Suppressor macrophage (primary cell): ENCODE results near the gene ATP2B2.

Source experiments
- DNase-seq, 4 experiments: peaks; one replicate each; pipeline ENCODE4 v3.0.0-alpha.2; 2020 to 2022

The ATP2B2 gene

DNA sequence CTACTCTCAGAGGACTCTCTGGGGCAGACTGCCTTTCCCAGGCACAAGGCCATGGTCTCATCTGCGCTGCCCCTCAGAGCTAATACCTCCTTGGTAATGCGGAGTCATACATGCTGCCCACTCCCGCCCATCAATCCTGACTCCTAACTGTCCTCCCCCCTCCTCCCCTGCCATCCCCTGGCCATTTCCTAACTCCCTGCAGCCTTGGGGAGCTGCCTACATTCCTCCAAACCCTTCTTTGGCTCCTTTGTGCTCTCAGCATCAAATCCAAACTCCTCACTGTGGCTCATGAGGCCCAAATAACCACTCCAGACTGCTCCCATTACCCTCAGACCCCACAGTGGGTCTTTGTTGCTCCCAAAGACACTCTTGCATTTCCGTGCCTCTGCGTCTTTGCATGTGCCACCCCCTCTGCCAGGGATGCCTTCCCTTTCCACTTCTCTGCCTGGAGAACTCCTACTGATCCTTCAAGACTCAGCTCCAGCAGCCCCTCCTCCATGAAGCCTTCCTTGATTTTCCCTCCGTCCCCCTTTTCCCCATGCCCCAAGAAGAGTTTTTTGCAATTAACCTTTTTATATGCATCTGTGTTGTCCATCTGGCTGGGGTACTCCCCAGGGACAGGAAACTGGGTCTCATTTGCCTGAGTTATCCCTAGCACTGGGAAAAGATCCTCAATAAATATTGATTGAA lies 5.5 kb upstream of the ATP2B2 start:
- no peak for DNase-seq

GRCh38 chr3:10510086-10510742 lies 4.8 kb upstream of the ATP2B2 start:
- DNase-seq: no peak

DNA sequence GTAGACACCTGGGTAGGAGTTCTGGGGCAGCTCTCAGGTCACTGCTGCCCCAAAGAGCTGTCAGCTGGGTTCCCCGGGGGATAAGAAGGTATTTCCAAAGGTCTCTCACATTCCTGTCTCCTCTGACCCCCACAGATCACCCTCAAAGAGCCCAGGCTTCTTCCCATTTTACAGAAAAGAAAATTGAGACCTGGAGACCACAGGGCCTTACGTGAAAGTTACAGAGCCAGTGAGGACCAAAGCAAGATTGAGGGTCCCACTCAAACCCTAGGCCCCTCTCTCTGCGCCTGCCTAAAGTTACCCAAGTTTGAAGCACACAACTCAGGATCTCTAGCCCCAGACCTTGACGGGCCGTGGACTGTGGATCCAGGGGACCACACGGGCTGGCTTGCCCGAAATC lies 3.9 kb upstream of the ATP2B2 start:
- DNase-seq: no peak

DNA sequence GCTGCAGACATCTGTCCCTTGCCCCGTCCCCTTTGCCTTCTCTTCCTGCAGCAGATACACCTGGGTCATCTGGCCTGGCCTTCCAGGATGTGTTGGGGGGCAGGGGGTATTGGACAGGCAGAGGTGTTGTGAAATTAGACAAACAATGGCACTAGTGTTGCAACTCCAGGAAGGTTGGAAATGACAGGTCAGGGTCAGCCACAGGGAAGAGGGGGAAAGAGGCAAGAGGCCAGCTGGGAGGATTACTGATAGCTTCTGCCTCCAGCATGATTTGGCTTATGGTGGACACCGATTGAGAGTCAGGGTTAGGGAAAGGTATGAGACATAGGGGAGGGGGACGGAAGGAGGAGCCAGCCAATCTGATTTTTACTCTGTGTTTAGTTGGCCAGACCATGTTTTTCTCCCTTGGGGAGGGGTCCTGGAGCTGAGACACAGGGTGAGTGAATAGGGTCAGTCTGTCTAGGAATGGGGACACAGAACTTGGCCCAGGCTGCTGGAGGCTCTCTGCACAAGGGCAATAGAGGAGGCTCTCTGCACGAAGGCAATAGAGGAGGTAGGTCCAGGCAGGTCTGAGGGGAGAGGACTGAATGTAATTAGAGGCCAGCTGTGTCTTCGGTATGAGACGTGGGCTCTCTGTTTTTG lies 3.4 kb upstream of the ATP2B2 start:
- no peak for DNase-seq

DNA sequence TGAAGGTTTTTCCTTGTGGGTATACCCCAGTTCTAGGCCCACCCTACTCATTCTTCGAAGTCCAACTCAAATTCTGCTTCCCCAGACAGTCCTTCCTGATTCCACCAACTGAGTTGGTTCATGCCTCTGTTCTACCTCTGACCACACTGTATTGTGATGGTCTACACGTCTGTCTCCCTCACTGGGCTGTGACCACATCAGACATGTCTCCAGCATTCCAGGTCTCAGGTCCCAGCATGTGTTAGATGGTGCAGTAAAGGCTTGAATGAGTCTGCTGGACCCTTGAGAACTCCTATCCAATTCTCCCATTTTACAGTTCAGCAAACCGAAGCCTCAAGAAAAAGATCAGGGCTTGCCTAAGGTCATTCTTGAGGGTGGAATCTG lies 2.8 kb upstream of the ATP2B2 start:
- DNase-seq: no peak

DNA sequence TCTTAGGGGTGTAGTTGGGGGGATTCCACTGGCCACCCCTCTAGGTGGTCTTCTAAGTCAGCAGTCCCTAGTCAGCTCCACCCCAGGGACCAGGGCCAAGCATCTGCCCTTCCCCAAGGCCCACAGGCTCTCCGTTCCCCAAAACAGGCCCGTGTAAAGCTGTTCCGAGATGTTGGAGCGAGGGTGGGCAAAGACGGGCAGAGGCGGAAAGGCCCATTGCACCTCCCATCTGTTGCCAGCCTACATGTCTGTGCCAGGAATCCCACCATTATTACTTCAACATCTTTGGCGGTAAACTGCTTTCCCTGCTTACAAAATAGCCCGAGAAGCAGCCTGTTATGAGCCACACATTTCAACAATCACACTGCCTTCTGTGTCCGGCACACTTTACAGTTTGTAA lies 1.9 kb upstream of the ATP2B2 start:
- DNase-seq: no peak

GRCh38 chr3:10506696-10507095 lies 1.3 kb upstream of the ATP2B2 start:
- DNase-seq: no peak

- no peak for DNase-seq
Observed at GRCh38 chr3:10505791-10506585, 602 bp upstream of the ATP2B2 start.

GRCh38 chr3:10504171-10505049 lies 976 bp downstream of the ATP2B2 start:
- DNase-seq: no peak

DNA sequence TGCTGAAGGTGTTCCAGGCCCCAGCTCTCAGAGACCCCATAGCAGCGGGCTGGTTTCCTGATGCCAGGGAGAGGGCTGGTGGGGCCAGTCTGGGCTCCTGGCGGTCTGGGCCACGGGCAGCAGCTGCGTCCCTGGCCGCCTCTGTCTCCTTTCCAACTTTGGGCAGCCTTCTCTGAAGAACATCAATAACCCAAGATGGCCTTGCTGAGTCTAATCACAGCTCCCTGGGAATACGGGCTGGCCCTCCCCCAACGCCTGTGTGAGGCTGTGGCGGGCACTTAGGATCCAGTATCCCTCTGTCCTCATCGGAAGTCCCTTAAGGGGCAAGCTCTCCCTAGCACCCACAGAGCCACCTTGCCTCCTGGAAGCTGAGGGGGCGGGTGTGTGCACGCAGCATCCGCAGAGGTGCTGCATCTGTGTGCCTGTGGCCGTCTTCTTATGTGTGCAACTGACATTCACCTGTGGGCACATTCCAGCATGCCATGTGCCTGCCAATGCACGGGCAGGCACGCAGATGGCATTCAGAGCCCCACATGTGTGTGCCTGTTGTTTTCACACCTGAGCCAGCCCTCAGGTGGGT lies 2.1 kb downstream of the ATP2B2 start:
- no peak for DNase-seq

- DNase-seq: no peak
Observed at GRCh38 chr3:10502185-10502880, 3.1 kb downstream of the ATP2B2 start.

DNA sequence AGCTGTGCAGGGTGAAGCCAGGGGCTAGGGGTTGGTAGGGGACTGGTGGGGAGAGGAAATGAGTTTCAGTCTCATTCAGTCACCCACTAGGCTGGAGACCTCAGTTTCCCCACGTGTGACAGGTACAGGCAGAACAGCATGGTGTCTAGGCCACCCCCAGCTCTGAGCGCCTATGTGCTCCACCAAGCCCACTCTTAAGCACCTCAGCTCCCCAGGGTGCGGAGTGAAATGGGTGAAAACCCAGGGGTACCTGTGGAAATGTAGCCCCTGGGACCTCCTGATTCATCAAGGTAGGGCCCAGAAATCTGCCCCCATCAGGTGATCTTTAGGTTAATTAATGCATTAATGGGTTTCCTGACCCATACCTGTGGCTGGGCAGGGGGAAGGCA lies 3.7 kb downstream of the ATP2B2 start:
- no peak for DNase-seq

GRCh38 chr3:10500717-10501663 lies 4.4 kb downstream of the ATP2B2 start:
- no peak for DNase-seq

DNA sequence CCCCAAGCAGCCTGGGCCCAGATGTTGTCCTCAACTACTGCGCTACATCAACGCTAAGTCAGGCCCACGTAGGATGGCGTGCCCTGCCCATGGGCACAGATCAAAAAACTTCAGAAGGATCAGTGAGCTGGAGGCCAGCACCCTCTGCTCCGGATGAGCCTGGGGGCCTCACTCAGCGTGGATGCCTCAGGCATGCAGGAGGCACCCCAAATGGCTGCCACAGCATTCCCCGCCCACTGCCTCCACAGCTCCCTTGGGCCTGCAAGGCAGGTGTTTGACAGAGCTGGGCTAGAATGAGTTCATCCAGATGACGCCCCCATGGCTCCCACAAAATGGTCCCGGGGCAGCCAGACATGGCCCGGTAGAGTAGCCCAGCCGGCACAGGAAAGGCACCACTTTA lies 7.1 kb downstream of the ATP2B2 start:
- no peak for DNase-seq

GRCh38 chr3:10497439-10497838 lies 7.9 kb downstream of the ATP2B2 start:
- DNase-seq: no peak

DNA sequence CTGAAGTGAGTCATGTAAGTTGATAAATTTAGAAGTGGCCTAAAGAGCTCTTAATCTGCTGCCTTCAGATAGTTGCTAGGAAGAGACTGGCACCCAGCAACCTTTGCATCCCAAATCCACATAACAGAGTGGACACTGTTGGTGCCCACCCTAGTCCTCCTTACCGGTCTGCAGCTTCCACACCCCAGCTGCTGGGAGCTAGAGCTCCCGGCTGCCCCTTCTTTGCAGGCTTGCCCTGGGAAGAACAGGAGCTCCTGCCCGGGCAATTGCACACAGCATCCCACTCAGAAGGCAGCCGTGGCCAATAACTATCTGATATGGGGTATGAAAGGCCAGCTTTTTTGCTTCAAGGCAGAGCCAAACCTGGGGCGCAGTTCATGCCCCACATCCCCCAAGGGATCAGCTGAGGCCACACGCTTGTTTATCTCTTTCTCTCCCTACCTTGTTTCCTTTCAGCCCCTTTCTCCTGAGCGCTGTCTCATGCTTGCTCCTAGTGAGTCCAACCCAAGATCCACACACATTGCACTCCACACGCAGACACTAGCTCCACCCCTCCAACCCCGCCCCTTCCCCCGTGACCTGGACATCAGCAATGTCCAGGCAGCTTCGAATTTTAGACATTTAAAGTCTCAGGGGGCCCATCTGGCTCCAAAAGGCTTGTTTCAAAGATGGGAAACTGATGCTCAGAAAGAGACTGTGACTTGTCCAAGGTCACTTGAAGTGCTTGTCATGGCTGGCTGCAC lies 9.1 kb downstream of the ATP2B2 start:
- no peak for DNase-seq

GRCh38 chr3:10495614-10496013 lies 9.8 kb downstream of the ATP2B2 start:
- no peak for DNase-seq

DNA sequence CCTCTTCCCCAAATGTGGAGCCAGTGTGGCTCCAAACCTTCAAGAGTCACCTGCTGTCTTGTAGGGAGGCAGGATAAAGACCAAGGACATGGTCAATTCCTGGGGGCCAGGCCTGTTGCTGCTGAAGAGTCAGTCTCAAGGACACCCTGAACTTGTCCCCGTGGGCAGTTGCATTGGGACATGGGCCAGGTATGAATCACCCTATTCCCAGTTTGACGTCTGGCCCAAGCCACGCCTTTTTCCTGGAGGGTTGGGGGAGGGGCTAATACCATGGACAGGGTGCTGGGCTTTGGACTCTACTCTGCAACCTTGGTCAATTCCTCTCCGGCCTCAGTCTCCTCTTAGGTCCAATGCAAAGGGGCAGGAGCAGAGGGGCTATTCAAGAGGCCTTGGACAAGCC lies 10.4 kb downstream of the ATP2B2 start:
- no peak for DNase-seq

- no peak for DNase-seq
Observed at GRCh38 chr3:10494180-10494579, 11.2 kb downstream of the ATP2B2 start.
